NCI-H446 treated with DMSO at 0.1 percent for 48 hours (cell line): ENCODE results near the gene LRMDA.

Experiments used
- DNase-seq: peaks from one replicate; lab custom pipeline; 2025; lab: John Stamatoyannopoulos, UW

The LRMDA gene

DNA sequence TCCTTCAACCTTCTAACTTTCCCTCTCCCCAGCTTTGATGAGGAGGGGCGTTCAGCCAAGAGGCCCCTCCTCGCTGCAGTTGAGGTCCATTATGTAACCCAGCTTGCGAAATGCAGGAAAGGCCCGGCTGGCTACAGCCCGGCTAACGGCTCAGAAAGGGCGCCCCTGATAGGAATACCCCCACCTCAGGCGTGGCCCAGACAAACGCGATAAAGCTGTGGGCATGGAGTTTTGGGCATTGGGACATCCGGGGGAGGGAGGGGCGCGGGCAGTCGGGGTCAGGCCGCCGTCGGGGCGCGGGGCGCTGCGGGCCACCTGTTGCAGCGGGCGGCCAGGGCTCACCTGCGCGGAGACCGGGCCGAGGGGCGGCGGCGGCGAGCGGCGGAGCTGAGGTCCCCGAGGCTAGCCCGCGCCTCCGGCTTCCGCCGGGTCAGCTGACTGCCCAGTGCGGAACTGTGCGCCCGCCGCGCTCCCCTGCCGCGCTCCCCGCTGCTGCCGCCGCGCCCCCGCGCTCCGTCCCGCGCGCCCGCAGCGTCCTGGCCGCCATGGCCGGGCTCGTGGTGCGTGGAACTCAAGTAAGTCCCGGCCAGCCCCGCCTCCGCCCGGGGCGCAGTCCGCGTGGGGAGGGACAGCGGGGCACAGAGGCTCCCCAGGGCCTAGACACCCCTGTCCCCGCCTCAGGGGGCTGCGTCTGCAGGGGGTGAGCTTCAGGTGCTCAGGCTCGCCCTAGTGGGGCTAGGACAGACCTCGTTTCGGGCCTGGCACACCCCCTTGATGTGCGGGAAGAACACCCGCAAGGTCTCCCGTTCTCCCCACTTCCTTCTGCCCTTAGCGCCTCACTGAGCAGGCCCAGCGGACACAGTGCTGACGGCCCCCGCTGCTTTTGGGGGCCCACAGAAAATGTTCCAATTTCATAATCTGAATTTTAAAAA, at the start of gene LRMDA:
Gene LRMDA (plus strand): TSS at position 445 of the 932 bp plus-strand sequence.
- no peak for DNase-seq

DNA sequence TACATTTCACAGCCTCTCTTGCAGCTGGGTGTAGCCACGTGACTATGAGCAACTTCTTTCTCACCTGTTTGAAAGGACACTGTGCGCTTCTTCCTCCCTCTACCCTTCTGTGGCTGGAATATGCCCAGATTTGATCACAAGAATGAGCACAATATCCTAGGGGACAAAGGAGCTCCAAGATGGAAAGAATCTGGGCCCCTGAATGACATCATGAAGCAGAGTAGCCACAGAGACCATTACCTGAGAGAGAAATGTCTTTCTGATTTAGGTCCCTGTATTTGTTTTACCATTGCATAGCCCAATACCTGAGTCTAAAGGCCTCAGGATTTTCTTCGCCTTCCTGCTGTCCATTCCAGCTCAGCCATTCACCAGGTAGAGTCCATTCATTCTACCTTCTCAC, 45.3 kb upstream of the LRMDA start:
- no peak for DNase-seq

- no peak for DNase-seq
Observed at GRCh38 chr10:75388082-75388481, 43.3 kb upstream of the LRMDA start.

DNA sequence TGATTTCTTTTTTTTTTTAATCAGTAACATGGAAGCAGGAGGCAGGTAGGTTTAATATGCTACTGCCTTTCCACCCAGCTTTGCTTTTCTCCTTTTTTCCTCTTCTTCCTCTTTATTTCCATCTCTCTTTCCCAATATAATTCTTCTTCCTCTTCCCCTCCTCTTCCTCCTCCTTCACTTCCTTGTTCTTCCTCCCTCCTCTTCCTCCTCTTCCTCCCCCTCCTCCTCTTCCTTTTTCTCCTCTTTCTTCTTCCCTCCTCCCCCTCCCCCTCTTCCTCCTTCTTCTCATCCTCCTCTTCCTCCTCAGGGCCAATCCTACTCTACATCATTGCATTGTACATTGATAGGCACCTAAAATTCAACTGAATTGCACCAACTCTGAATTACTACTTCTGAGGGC, 41.2 kb upstream of the LRMDA start:
- DNase-seq, result no peak

- no peak for DNase-seq
Observed at GRCh38 chr10:75392271-75392670, 39.2 kb upstream of the LRMDA start.

GRCh38 chr10:75392744-75393143, 38.7 kb upstream of the LRMDA start:
- no peak for DNase-seq

DNA sequence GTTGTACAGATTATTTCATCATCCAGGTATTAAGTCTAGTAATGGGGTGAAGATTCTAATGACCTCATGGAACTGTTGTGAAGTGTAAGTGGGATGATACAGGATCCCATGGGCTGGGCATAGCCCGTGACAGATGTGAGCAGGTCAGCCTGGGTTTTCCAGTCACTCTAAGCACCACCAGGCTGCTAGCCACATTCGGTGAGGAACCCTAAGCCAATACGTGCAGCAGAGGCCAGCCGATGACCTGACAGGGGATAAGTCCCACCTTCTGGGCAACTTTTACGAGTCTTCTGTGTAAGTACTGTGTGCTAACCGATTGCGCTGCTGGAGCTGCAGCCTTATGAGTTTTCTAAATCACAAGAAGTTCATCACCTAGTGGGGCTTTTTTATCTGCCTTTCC, 37.2 kb upstream of the LRMDA start:
- no peak for DNase-seq

DNA sequence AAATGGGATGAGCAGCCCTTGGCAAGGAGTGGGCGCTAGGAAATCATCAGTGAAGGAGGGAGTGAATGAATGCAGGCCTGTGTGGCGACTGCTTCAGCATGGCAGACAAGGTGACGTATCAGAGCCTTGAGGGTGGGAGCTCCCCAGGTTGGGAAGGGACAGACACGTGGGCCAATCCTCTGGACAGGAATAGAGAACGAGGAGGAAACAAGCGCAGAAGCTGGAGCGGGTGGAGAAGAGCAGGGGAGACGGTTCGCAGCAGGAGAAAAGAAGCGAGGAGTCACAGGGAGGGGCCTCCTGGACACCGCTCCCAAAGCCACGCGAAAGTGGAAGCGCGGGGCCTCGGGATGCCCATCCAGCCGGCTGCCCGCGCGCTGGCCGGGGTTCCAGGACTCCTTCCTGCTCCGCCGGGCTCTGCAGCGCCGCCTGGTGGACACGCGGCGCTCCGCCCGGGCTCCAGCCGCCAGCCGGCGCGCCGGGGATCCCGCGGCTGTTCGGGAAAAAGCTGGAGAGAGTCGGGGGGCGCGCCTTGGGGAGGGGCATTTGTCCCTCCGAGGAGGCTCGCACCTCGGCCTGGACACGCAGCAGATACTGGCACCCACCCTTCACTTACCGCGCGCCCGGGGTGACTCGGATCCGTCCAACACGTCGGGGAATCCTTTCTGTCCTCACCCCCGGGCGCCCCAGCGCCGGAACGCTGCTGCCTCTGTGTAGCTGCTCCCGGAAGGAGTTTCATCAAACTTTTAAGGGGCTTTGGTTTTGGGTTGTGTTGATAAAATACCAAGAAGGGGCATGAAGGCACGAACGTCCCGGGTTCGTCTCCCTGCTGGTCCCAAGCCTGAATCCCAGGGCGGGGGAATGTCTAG, 36.1 kb upstream of the LRMDA start:
- no peak for DNase-seq

DNA sequence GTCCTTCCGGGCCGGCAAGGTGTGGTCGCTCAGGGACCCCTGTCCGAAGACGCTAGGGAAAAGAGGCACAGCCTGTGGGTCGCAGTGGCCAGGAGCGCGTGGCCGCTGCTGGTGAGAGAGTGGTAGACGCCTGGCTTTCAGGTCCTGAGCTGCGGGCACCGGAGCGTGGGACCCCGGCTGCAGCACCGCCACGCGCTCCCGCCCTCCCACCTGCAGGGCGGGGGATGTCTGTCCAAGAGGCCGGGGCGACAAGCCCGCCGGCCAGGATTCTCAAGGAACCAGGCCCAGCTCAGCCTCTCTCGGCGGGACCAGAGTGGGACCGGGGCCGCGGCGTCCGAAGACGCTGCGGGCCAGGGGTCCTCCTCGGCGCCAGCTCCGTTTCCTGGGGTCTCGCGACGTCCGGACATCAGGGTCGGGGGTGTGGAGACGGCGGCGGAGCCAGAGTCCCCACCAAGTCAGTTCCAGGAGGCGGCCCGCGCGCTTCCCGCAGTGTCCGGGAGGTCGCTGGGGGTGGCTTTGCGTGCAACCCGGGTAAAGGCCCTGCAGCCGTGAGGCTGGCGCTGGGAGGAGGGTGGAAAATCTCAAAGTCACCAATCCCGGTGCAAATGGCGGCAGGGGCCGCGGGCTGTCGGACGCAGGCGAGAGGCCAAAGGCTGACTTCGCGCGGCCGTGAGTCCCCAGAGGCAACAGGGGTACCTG, 35.3 kb upstream of the LRMDA start:
- DNase-seq, result no peak

DNA sequence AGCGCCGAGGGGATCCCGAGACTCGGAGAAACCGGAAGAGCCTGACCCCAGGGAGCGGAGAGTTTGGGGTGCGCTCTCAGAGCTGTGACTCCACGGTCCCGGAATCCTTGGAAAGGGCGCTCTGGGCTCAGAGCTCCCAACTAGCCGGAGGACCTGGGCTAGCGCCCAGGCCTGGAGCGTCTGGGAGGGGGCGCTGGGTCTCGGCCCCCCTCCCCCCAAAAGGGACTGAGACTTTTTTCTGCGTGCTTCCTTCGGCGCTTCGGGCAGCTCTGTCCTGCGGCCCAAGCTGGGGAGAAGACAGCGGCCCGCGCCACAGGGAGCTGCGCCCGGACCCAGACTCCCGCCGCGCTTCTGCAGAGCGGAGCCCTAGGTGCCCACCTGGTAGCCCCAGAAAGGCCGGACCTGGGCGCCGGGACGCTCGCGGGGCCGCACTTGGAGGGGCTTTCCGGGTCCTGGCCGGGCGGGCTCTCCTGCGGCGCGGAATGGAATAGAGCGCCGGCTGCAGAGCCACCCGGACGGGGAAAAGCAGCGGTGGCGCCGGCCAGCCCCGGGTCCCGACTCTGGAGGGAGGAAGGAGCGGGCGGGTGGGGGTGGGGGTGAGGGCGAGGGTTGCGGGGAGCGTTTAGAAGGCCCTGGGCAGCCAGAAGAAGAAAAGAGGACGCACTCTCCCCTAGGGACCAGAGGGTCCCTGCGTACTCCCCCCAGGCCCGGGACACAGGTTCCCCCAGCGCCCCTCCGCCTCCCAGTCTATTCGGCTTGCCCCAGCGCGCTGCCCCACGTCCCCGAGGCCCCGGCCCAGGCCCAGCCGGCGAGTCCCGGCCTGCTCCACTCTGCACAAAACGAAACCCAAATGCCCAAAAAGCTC, 34.6 kb upstream of the LRMDA start:
- no peak for DNase-seq

GRCh38 chr10:75397496-75398199, 33.8 kb upstream of the LRMDA start:
- no peak for DNase-seq

- no peak for DNase-seq
Observed at GRCh38 chr10:75398200-75398691, 33.2 kb upstream of the LRMDA start.

- DNase-seq, result no peak
Observed at GRCh38 chr10:75398692-75399460, 32.5 kb upstream of the LRMDA start.

DNA sequence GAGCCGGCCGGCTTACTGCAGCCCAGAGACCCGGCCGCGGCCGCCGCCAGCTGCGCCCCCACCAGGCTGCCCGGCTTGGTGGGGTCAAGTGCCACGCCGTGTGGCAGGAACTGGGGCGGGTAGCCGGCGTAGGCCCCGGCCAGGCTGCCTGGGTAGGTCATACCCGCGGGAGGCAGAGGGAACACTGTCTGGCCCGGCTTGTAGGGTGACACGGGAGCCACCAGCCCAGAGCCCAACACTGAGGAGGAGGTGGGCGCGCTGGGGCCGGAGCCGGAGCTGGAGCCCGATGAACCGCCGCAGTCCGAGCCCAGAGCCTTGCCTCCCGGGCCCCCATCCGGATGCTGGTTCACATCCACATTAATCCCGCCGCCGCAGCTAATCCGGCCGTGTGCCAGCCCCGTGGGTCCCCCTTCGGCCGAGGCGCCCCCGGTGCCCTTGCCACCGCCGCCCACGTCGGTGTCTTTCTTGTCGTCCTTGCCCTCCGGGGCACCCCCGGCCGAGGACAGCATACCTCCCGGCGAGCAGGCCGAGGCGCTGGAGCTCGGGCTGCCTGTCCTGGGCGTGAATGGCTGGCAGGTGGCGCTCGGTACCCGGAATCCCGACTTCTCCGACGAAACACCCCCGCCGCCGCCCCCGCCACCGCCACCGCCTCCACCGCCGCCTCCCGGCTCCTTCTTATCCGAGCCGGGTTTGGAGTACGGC, 31.8 kb upstream of the LRMDA start:
- DNase-seq, result no peak

DNA sequence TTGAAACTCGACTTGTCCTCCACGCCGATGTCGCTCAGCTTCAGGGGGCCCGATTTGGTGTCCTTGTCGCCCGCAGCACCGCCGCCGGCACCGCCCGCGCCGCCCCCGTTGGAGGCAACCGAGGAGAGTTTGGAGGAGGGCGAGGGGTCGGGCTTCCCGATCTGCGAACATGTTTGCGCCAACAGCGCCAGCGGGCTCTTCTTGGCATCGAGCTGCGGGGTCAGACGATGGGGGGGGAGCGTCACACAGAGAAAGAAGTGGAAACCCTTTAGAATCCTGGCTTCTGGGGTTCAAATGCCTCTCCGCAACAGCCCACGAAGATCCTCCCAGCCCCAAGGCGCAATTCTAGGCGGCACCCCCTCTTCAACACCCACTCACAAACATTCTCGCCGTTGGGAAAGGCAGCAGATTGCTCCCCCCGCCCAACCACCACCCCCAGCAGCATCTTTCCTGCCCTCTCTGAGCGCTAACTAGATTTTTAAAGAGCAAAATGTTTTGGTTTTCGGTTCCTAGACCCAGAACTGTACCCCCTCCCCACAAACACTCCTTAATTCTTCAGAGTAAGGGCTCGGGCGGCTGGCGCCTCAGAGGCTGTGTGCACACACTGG, 31.2 kb upstream of the LRMDA start:
- no peak for DNase-seq

DNA sequence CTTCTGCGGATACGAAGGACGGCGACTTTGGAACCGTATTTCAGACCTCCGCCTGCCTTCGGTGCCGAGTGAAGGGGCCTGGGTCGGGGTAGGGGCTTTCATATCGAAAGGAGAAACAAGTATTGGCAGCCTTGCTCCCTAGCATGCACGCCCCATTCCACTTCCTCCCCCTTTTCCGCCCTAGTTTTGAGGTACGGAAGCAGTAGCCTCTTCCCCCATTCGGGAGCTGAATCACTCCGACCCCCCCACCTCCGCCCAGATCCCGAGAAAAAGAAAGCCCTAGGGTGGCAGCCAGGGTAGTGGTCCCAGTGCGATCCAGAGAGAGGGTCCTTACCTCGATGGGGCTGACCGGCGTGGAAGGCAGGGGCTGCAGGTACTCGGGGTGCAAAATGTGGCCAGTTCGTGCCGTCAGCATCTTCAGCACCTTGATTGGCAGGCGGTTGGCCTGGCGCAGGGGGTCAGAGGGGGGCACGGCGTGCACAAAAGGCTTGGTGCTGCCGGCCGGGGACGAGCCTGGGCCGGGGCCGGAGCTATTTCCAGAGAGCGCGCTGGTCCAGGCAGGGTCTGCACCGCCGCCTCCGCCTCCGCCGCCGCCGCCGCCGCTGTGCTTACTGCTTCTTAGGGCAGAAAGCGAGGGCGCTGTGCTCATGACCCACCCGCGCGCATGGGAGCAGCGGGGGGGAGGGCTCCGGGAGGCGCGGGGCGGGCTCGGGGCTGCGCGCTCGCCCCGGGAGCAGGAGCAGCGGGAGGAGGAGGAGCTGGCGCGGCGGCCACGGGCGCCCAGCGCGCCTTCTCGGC, 30.5 kb upstream of the LRMDA start:
- no peak for DNase-seq

DNA sequence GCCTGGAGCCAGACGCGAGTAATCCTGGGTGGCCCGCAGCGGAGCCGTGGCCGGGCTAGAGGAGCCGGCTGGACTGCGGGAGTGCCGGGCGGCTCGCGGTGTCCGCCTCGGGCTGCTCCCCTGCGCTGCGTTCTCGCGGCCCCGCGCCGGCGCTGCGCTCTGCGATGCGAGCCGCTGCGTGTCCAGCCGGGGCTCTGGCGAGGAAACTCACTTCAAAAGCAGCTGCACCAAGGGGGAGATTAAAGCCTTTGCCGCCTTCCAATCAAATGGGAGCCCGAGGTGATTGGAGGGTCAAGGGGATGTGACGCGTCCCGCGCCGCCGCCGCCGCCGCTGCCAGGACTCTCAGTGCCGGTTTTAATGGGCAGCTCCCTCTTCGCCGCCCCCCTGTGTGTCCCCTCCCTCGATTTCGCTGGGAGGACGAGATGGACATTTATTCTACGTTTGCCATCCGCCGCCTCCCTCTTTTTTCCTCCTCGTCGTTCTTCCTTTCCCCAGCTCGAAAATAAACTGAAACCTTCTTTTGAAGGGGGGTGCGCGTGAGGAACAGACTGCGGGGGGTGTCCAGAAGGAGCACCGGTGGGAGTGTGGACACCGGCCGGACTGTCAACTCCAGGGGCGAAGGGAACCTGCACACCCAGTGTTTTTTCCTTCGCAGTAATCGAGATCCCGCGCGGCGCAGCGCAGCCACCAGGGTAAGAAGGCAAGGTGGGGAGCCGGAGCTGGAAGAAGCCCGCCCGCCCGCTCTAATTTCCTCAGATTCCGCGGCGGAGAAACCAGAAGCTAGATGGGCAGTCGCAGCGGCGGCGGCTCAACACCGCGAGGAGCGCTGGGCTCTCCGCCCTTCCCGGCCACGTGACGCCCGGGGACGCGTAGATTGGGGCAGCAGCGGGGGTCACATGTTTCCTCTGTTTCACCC, 29.6 kb upstream of the LRMDA start, which contains the start of gene ZNF503:
Gene ZNF503 (minus strand): TSS at position 196 of the 917 bp plus-strand sequence. CDS start 345 bp downstream, outside the sequence.
- peak; percentile 91 for DNase-seq
